Measurements from ENCODE around the gene SYP. TPM values are rescaled to one million over a fixed set of nuclear protein-coding genes. Genes with fewer than 3 reads are reported as not detected.
"Not testable (repeated sequence)": the region's sequence is repeated elsewhere in the genome, so short reads cannot be mapped to it uniquely, and the experiment has no call there.

SYP gene
- total RNA-seq, 4 donors from 2014 or later: 0.46 to 3.3 (median 2.2) TPM

DNA sequence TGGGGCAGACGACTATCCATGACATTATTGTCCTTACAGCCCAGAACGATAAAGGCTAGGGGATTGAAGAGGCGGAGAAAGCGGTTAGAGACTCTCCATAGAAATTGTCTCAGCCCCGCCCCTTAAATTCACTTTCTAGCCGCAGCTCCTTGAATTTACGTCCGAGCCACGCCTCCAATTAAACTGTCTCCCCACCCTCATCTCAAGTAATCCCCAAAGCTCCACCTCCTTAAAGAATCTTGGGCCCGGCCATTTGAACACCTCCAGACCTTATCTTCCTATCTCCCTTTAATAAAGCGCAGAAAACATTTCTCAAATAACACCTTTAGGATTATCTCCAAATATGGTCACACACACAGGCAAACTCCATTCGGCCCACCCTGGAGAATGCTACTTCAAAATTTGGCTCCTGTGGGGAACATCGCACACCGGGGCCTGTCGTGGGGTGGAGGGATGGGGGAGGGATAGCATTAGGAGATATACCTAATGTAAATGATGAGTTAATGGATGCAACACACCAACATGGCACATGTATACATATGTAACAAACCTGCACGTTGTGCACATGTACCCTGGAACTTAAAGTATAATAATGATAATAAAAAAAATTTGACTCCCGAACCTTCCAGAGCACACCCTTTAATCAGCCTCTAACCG, 44.6 kb downstream of the SYP start:
- TF ChIP-seq, protein P1, sequence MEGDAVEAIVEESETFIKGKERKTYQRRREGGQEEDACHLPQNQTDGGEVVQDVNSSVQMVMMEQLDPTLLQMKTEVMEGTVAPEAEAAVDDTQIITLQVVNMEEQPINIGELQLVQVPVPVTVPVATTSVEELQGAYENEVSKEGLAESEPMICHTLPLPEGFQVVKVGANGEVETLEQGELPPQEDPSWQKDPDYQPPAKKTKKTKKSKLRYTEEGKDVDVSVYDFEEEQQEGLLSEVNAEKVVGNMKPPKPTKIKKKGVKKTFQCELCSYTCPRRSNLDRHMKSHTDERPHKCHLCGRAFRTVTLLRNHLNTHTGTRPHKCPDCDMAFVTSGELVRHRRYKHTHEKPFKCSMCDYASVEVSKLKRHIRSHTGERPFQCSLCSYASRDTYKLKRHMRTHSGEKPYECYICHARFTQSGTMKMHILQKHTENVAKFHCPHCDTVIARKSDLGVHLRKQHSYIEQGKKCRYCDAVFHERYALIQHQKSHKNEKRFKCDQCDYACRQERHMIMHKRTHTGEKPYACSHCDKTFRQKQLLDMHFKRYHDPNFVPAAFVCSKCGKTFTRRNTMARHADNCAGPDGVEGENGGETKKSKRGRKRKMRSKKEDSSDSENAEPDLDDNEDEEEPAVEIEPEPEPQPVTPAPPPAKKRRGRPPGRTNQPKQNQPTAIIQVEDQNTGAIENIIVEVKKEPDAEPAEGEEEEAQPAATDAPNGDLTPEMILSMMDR (IDR thresholded peaks at IDR 0.05): no peak
- peak; percentile 62 for ATAC-seq (ENCODE audit: low FRiP score)
- no peak for DNase-seq (ENCODE audit: low spot score)

DNA sequence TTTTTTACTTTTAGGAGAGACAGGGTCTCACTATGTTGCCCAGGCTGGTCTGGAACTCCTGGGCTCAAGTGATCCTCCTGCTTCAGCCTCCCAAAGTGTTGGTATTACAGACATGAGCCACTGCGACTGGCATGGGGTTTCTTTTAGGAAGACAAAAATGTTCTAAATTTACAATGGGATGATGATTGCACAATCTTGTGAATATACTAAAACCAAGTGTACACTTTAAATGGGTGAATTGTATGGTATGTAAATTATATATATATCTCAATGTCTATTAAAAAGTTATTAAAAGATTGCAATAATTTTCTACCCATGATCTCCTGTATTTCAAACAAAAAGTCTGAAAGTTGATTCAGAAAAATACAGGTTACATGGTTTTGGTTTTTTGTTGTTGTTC, 46.5 kb downstream of the SYP start:
- TF ChIP-seq, protein P1 (IDR thresholded peaks at IDR 0.05): no peak
- no peak for ATAC-seq (ENCODE audit: low FRiP score)
- DNase-seq (ENCODE audit: low spot score): no peak

DNA sequence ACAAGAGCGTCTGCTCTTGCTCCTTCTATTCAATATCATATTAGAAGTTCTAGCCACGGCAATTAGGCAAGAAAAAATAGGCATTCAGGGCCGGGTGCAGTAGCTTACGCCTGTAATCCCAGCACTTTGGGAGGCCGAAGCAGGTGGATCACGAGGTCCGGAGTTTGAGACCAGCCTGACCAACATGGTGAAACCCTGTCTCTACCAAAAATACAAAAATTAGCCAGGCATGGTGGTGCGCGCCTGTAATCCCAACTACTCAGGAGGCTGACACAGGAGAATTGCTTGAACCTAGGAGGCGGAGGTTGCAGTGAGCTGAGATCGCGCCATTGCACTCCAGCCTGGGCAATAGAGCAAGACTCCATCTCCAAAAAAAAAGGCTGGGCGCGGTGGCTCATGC, 50.7 kb downstream of the SYP start:
- DNase-seq (ENCODE audit: low spot score); ATAC-seq (ENCODE audit: low FRiP score): not testable (repeated sequence)

DNA sequence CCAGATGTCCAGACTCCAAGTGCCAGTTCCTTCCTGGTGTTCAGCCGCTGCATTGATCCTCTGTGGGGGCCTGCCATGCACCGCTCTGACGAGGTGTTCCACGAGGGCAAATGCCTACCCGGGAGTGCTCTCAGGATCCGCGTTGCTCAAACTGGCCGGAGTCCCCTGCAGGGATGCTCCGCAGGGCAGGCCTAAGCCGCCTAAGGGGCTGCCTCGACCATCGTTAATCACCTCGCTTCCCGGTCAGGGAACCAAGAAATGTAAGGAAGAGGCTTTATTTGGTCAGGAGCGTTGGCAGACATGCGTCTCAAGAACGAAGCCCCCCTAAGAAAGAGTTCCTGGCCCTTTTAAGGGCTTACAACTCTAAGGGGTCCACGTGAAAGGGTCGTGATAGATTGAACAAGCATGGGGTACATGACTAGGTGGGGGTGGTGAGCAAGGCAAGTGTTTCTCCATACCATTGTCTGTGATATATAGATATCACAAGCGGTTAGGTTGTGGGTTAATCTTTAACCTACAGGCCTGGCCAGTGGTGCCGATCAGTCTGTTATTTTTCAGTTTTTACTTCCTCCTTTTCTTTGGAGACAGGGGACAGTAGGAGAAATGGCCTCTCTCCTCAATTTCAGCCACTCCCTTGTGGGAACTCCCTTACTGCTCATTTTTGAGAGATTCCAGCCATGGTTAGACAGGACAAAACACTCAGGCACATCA, 51.4 kb downstream of the SYP start:
- DNase-seq (ENCODE audit: low spot score); ATAC-seq (ENCODE audit: low FRiP score): not testable (repeated sequence)

DNA sequence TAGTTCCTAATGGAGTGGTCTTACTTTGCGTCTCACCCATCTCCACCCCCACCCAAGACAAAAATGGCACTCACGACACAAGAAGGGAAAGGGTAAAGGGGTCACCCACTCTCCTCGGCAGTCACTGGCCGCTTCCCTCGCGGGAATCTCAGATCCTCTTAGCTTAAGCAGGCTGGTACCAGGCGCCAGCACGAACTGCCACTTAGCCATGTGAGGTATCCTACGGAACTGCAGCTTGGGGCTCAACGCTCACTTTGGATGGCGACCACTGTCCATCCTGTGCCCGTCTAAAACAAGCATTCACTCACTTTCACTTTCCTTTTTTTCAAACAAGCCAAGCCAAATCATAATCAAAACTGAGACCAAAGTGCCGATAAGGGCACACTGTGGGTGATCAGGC, 52.1 kb downstream of the SYP start:
- DNase-seq (ENCODE audit: low spot score) (no peak), ATAC-seq (ENCODE audit: low FRiP score) (no peak)
- TF ChIP-seq, protein P1 (IDR thresholded peaks at IDR 0.05): no peak

DNA sequence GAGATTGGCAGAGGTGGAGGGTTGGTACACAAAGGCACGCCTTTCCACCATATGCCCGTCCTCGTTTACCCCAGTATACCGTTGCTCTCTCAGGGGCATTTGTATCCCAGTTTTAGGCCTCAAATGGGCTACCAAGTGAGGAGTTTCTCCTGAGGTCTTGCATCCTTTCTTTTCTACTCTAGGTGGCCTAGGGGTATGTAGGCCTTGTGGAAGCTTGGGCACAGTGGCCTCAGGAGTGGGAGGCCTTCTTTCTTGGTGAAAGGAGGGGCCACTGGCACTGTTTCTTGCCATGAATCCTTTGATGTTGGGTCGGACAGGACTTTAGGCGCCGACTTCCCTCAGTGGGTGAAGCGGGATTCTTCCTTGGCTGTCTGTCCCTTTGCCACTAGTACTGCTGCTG, 52.7 kb downstream of the SYP start:
- ATAC-seq (ENCODE audit: low FRiP score) (no peak), DNase-seq (ENCODE audit: low spot score) (no peak)
- TF ChIP-seq, protein P1 (IDR thresholded peaks at IDR 0.05): no peak

DNA sequence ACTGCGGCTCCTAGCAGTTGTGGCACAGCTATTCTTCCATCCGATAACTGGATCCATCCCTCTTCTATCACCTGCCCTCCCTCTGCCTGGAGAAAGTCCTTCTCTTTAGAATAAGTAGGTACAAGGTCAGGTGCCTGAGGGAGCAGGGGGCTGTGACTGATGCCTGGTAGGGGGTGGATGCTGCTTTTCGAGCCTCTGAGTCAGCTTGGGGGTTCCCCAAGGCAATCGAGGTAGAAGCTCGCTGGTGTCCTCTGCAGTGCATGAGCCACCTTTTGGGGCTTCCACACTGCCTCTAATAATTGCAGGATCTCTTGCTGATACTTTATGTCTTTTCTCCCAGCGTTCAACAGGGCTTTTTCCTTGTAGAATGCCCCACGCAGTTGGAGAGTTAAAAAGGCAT, 56.8 kb downstream of the SYP start:
- not testable (repeated sequence) for ATAC-seq (ENCODE audit: low FRiP score); DNase-seq (ENCODE audit: low spot score)

DNA sequence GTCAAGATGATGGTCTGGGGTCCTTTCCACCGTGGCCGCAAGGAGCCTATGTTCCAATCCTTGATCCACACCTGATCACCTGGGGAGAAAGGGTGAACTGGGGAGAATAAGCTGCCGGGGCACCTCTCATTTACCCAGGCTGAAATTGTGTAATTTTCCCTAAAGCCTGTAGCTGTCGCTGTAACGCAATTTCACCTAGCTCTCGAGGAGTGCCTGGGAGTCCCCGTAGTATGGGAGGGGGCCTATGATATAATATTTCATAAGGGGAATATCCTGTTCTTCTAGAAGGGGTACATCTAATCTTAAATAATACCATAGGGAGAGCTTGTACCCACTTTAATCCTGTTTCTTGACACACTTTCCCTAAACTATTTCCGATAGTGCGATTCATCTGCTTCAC, 57.7 kb downstream of the SYP start:
- ATAC-seq (ENCODE audit: low FRiP score); DNase-seq (ENCODE audit: low spot score): not testable (repeated sequence)

DNA sequence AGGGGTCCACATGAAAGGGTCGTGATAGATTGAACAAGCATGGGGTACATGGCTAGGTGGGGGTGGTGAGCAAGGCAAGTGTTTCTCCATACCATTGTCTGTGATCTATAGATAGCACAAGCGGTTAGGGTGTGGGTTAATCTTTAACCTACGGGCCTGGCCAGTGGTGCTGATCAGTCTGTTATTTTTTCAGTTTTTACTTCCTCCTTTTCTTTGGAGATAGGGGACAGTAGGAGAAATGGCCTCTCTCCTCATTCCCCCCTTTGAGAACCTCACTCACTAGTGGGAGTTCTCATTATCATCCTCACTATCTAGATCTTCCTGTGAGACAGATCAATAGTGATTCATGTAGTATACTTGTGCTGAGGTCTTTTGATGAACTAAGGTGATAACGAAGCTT, 60.3 kb downstream of the SYP start:
- no peak for DNase-seq (ENCODE audit: low spot score)
- TF ChIP-seq, protein P1 (IDR thresholded peaks at IDR 0.05): no peak
- no peak for ATAC-seq (ENCODE audit: low FRiP score)

Small RNA genes lying within 50 kb of the gene (small RNA-seq; reads per million reads assigned to genes)
- gene RN7SL262P: not detected

Other genes with a start within 250 kb of the SYP start
- gene OTUD5, start 242.6 kb downstream of the SYP start, total RNA-seq: 10 to 100 TPM; 32.7 to 43.0 (median 38.3) TPM
- 10 to 100 TPM in 1 of 4 donors, 1 to 10 TPM in 3; 1.9 to 11.3 (median 3.7) TPM for gene KCND1, start 228.3 kb downstream of the SYP start, total RNA-seq
- 10 to 100 TPM; 25.1 to 44.5 (median 32.2) TPM for gene GRIPAP1, start 197.9 kb downstream of the SYP start, total RNA-seq
- gene TFE3, start 156.8 kb downstream of the SYP start, total RNA-seq: 100 to 1,000 TPM in 3 of 4 donors, 10 to 100 TPM in 1; 89.8 to 124 (median 116) TPM
- gene CCDC120, start 141.2 kb downstream of the SYP start, total RNA-seq: 1 to 10 TPM; 1.1 to 3.2 (median 2.5) TPM
- 10 to 100 TPM in 3 of 4 donors, 1 to 10 TPM in 1; 7.8 to 17.3 (median 12.3) TPM for gene PRAF2, start 126.2 kb downstream of the SYP start, total RNA-seq
- 100 to 1,000 TPM in 3 of 4 donors, 10 to 100 TPM in 1; 90.8 to 131 (median 116) TPM for gene WDR45, start 120.3 kb downstream of the SYP start, total RNA-seq
- 10 to 100 TPM; 16.0 to 30.9 (median 19.6) TPM for gene GPKOW, start 76.5 kb downstream of the SYP start, total RNA-seq
- 1 to 10 TPM; 1.1 to 7.3 (median 3.3) TPM for gene MAGIX, start 37.4 kb downstream of the SYP start, total RNA-seq
- 10 to 100 TPM; 26.3 to 48.0 (median 38.3) TPM for gene PLP2, start 28.3 kb downstream of the SYP start, total RNA-seq
- gene PRICKLE3, start 13.8 kb downstream of the SYP start, total RNA-seq: 10 to 100 TPM in 2 of 4 donors, 1 to 10 TPM in 2; 5.1 to 28.1 (median 11.9) TPM
- gene CACNA1F, start 33.1 kb upstream of the SYP start, total RNA-seq: under 1 TPM; 0.19 to 0.60 (median 0.34) TPM
- 10 to 100 TPM in 2 of 4 donors, 1 to 10 TPM in 2; 8.9 to 14.3 (median 11.1) TPM for gene CCDC22, start 35.3 kb upstream of the SYP start, total RNA-seq
- gene FOXP3, start 64.5 kb upstream of the SYP start, total RNA-seq: not detected
- 1 to 10 TPM; 2.6 to 6.5 (median 4.6) TPM for gene PPP1R3F, start 69.6 kb upstream of the SYP start, total RNA-seq
- gene GAGE10, start 103.5 kb upstream of the SYP start, total RNA-seq: not detected
- not detected for gene GAGE12J, start 121.8 kb upstream of the SYP start, total RNA-seq
- not detected for gene GAGE13, start 131.4 kb upstream of the SYP start, total RNA-seq

Measured in omental fat pad (tissue), 4 donors.